AG20443 (cell line): ENCODE data around the gene RABL2B.

ENCODE experiments used
- DNase-seq: peaks from one replicate; pipeline ENCODE4 v3.0.0; 2012; ENCODE audit warnings: low spot score, mixed read lengths

Gene RABL2B

DNA sequence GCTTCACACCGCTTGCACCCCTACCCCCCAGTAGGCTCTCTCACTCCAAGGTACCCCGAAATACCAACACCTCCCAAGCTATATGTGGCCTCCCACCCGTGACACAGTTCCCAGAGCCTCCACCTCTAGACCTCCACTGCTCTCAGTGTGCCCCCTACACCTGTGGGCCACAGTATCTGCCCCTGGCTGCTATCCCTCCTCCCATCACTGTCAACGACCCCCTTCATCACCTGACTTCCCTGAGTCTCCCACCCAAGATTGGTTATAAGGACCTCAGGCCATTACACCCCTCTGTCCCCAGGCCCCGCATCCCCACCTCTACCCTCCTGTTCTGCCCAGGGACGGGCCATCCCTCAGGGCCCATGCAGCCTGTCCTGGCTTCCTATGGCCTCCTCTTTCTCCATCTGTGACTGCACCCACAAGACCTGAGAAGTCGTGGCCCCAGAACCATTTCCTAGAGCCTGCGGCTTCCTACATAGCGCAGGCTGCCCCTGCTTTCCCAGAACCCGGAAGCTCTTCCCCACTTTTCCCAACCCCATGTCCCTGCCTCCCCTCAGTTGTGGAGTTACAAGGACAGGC is 44.7 kb downstream of the RABL2B start:
- DNase-seq = no peak

DNA sequence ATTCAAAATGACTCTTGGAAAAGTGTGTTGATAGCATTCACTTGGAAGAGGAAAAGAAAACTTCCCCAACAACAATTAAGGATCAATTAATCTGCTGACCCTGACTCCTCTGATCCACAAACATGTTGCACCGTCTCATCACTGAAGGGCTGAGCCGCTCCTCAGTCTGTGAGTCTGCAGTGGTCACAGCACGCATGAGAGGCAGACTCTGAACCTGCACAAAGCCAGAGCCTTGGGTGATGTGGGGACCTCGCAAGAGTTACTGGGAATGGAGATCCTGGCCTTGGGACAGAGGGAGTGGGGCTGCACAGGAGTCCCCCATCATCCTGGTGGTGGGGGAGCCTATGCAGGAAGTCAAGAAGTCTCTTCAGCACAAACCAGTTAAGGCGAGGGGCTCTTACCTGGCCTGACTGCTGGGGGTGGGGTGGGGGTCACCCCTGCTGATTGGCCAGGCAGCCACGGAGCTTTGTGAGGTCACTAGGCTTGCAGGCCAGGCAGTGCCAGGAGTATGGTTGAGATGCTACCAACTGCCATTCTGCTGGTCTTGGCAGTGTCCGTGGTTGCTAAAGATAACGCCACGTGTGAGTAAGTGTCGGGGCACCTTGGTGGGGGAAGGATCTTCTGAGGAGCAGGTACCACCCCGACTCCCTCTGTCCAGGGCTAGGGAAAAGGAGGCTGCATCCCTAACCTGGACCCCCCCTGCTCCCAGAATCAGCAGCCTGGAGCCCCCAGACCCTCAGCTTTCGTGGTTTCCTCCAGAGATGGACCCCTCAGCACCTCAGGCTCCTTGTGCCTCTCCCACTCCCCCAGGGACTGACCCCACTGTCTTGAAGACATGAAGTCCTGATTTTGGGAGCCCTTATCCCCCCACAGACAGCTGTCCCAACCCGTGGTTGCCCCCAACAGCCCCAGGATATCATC is 45.4 kb downstream of the RABL2B start, which contains the start of gene ACR:
TSS of gene ACR (plus strand) at position 477 of the 921 bp plus-strand sequence. CDS start at position 509, 32 bp downstream.
- no peak for DNase-seq

DNA sequence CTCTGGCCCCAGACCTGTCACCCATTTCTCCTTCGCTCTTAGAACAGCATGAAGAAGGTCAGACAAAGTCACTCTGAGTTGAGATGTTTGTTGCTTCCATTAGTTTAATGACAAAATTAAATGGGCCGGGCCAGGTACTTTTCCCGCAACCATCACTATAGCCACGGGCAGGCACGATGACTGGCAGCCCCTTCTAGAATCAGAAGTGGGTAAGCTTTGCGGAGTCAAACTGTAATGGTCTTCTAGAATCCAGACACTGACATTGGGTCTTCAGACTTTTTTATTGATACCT is 47.8 kb downstream of the RABL2B start:
- no peak for DNase-seq

- DNase-seq = no peak
Measured at GRCh38 chr22:50734986-50735738, 48.3 kb downstream of the RABL2B start.

GRCh38 chr22:50734343-50734771 is 49.1 kb downstream of the RABL2B start:
- no peak for DNase-seq

GRCh38 chr22:50733521-50734342 is 49.7 kb downstream of the RABL2B start:
- peak; percentile 78 for DNase-seq

- DNase-seq = no peak
Measured at GRCh38 chr22:50732681-50733080, 50.8 kb downstream of the RABL2B start.

DNA sequence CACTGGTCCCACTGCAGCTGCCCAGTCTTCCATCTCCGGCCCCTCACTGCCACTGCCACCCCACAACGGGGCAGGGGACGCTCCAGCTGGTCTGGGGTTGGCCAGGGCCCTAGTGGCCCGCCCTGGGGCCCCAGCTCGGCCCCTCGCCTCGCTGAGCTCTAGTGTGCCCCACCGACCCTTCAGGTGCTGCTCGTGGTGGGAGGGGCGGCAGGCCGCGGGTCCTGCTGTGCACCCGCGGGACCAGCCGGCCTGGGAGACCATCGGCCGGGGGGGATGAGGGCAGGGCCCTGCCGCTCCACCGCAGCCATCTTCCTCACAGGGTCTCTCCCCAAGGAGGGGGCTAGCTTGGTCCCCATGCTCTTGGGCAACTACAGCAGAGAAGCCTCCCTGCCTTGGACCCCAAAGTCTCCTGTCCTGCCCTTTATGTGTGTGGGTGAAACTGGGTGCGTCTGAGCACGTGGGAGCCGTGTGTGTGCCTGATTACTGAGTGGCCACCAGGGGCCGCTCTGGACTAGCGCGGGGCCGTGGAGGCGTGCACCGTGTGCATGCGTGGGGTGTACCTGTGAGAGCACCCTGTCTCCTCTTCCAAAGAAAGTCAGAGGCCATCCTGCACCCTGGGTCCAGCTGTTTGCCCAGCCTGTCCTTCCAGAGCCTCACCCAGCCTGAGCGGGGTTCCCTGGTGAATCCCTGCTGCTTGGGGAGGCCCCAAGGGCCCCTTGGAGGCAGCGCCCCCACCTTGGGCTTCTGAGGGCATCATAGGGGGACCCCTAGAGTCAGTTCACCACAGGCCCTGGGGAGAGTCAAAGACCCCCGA is 51.4 kb downstream of the RABL2B start:
- DNase-seq = peak; percentile 80

GRCh38 chr22:50730941-50731661 is 52.3 kb downstream of the RABL2B start:
- DNase-seq = peak; percentile 44

- no peak for DNase-seq
Measured at GRCh38 chr22:50730013-50730891, 53.2 kb downstream of the RABL2B start.

DNA sequence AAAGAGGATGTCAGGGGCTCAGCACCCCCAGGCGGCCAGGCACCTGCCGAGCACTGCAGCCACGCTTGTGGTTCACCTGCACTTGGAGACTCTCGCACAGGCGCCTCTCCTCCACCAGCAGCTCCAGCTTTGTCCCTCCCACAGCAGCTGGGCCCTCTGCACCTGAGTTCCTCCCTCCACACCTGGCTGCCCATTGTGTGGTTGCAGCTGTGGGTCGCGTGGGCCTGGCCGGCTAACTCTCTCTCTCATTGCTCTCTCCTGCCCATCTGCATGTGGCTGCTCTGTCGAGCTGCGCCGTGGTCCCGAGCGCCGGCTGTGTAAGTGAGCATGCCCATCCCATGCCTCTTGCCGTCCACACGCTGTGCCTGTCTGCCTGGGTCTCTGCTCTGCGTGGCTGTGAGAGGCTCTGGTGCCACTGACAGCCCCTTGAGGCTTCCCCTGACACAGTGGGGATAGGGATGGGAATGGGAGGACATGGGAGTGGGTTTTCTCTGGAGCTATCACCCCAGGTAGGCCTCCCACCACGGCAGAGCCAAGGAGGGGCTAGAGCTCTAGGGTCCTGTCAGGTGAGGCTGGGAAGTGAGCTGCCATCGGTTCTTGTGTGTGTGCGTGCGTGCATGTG is 53.9 kb downstream of the RABL2B start:
- DNase-seq = no peak

DNA sequence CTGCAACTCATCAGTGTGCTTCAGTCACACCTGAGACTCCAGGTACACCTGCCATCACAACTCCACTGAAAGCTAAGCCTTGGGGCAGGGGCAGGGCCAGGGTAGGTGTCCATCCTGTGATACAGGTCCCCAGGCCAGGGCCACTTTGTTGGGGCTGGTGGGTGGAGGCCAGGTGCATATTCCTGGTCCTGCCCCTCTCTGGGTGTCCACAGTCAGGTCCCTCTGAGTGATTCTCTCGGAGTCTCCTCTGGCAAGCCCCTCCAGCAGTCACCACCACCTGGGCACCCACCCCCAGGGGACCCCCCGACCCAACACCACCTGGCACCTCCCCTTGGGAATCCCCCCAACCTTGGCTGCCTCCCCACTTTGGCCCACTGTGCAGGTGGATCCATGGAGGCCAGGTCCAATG is 54.9 kb downstream of the RABL2B start:
- DNase-seq = no peak

DNA sequence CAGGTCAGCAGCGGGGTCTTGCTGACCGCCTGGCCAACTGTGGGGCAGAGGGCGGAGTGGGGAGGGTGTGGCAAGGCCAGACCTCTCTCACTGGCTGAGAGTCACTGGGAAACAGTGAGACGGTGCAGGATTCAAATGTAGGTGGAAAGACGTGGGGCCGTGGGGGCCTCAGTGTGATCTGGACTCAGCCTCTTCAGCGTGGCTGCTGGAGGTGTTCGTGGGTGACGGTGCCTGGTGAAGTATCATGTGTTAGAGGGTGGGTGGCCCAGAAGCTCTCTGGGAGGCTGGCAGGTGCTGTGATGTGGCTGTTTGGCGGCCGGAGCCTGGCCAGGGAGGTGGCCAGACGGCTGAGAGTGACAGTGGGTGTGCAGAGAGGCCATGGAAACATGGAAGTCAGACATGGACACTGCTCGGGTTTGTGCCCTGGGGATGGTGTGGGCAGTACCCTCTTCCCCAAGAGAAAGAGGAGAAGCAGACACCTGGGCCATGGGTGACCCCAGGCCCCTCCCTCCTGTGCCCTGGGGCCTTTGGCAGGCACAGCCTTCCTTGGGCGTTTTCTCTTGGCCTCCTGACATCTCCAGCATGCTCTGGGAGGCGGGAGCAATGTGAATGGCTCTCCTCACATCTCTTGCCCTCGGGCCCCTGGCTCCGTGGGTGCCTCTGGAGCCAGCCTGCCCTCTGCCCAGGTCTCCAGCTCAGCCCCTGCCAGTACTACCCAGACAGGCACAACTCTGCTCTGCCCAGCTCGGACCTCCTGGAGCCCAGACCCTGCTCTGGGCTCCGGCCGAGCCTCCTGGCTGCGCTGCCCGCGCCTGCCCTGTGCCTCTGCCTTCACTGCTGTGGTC is 55.5 kb downstream of the RABL2B start:
- no peak for DNase-seq

- DNase-seq = no peak
Measured at GRCh38 chr22:50726643-50727340, 56.6 kb downstream of the RABL2B start.

DNA sequence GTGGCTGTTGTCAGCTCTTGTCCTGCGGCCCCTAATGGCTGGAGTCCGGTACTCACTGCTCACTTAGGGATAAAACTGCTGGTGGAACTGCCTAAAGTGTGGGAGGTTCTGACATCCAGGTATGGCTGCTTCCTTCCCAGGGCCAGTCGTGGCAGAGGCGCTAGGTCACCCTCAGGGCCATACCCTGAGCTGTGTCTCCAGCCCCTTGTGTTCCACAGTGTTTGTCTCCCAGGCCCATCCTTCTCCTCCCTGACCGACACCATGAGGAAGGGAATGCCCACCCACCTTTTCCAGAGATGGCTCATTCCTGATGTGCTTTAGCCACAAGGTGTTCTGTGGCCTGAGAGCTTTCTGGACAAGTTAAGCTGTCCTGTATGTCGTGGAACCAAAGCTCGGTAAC is 57.8 kb downstream of the RABL2B start:
- DNase-seq = no peak

GRCh38 chr22:50724616-50725015 is 58.8 kb downstream of the RABL2B start:
- no peak for DNase-seq

GRCh38 chr22:50723991-50724390 is 59.4 kb downstream of the RABL2B start:
- no peak for DNase-seq
